WERI-Rb-1 (cell line): ENCODE data around the gene NCOA7.
A peak's percentile ranks its signal among the peaks of the same experiment; 100 is the strongest.

Source experiments
- DNase-seq: peaks from one replicate; pipeline ENCODE4 v3.0.0-alpha.2; 2020
- H3K27ac ChIP-seq: fragments of 250-450 bp; sonication (Bioruptor Pico); 2 replicates; pipeline ENCODE4 v1.5.1; 2020; ENCODE audit warnings: mild to moderate bottlenecking, moderate library complexity
- H3K27me3 ChIP-seq: fragments of 250-450 bp; sonication (Bioruptor Pico); 2 replicates; pipeline ENCODE4 v1.5.1; 2021; ENCODE audit warnings: mild to moderate bottlenecking, low read depth, moderate library complexity; ENCODE audit not compliant: insufficient read depth, severe bottlenecking
- H3K36me3 ChIP-seq: fragments of 250-450 bp; sonication (Bioruptor Pico); 2 replicates; pipeline ENCODE4 v1.5.1; 2020; ENCODE audit warnings: mild to moderate bottlenecking, moderate library complexity
- H3K4me3 ChIP-seq: 2 replicates; pipeline ENCODE4 v1.5.1; 2011; ENCODE audit warnings: low read depth, mild to moderate bottlenecking, control low read depth, low read length
- H3K9me3 ChIP-seq: fragments of 250-450 bp; sonication (Bioruptor Pico); 2 replicates; pipeline ENCODE4 v1.5.1; 2021; ENCODE audit warnings: mild to moderate bottlenecking, moderate library complexity; ENCODE audit not compliant: severe bottlenecking
- TF ChIP-seq, protein P1 (sequence below): IDR thresholded peaks from 2 replicates; pipeline ENCODE4 v1.5.1; 2011; ENCODE audit warnings: low read depth, mild to moderate bottlenecking, control low read depth, inconsistent platforms, low read length

Gene NCOA7

GRCh38 chr6:125749173-125749864, 41.4 kb upstream of the NCOA7 start, which contains the start of gene HEY2:
Gene HEY2, plus strand, starts transcription at chr6:125749632. Its CDS starts 145 bp downstream, at chr6:125749777.
- TF ChIP-seq, protein P1, sequence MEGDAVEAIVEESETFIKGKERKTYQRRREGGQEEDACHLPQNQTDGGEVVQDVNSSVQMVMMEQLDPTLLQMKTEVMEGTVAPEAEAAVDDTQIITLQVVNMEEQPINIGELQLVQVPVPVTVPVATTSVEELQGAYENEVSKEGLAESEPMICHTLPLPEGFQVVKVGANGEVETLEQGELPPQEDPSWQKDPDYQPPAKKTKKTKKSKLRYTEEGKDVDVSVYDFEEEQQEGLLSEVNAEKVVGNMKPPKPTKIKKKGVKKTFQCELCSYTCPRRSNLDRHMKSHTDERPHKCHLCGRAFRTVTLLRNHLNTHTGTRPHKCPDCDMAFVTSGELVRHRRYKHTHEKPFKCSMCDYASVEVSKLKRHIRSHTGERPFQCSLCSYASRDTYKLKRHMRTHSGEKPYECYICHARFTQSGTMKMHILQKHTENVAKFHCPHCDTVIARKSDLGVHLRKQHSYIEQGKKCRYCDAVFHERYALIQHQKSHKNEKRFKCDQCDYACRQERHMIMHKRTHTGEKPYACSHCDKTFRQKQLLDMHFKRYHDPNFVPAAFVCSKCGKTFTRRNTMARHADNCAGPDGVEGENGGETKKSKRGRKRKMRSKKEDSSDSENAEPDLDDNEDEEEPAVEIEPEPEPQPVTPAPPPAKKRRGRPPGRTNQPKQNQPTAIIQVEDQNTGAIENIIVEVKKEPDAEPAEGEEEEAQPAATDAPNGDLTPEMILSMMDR: no peak
- DNase-seq: peak; percentile 90
- H3K27me3 ChIP-seq: peaks cover 21% of the 10 kb centered on the region

DNA sequence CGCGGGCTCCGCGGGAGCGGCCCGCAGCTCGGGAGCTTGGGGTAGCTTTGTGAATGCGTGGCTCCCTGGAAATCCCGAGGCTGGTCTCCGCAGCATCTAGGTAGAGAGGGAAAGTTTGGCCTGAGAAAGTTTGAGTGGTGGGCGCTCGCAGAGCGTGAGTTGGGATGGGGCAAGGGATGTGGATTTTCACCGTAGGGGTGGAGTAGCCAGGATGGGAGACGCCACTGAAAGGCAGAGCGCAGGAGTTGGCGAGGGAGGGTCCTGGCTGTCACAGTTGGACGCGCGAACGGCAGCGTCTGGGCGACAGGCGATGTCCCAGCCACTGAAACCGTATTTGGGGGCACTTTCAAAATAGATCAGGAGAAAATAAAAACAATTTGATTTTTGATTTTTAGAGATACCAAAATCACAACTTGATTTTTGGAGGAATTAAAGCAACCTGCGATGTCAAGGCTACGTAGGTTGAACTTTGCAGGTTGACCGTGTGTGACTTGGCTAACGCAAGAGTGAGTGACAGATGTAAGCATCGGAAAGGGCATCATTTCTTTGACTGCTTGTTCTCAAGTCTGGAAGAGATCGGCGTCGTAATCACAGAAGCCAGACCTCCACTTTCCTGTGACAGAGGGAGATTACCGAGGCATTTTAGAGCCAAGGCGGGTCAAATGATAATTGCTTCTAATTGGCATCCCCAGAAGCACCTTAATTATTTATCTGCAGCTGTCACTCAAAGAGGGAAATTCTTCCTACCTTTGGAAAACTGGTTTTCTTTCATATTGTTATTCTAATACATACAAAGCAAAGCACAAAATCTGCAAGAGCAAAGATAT, 40.7 kb upstream of the NCOA7 start:
- TF ChIP-seq, protein P1: no peak
- peaks cover 21% of the 10 kb centered on the region for H3K27me3 ChIP-seq
- peak; percentile 19 for DNase-seq
- no peaks in the 10 kb centered on the region for H3K9me3 ChIP-seq
- peak overlapping the region; percentile 70 for H3K4me3 ChIP-seq
- H3K27ac ChIP-seq: no peak overlapping the region
- no peaks in the 10 kb centered on the region for H3K36me3 ChIP-seq

More at GRCh38 chr6:125749173-125749864, 41.4 kb upstream of the NCOA7 start, which contains the start of gene HEY2:
- Histone ChIP-seq H3K27ac (no peak within 1 kb of the TSS), H3K4me3 (peak within 1 kb of the TSS; percentile 70), H3K36me3 (no peaks in the 10 kb centered on the region), H3K9me3 (no peaks in the 10 kb centered on the region)

GRCh38 chr6:125750692-125751333, 39.9 kb upstream of the NCOA7 start:
- TF ChIP-seq, protein P1: no peak
- no peak for DNase-seq
- Histone ChIP-seq H3K4me3 (peak overlapping the region; percentile 70), H3K9me3 (no peaks in the 10 kb centered on the region), H3K36me3 (no peaks in the 10 kb centered on the region), H3K27ac (no peak overlapping the region), H3K27me3 (peaks cover 21% of the 10 kb centered on the region)

DNA sequence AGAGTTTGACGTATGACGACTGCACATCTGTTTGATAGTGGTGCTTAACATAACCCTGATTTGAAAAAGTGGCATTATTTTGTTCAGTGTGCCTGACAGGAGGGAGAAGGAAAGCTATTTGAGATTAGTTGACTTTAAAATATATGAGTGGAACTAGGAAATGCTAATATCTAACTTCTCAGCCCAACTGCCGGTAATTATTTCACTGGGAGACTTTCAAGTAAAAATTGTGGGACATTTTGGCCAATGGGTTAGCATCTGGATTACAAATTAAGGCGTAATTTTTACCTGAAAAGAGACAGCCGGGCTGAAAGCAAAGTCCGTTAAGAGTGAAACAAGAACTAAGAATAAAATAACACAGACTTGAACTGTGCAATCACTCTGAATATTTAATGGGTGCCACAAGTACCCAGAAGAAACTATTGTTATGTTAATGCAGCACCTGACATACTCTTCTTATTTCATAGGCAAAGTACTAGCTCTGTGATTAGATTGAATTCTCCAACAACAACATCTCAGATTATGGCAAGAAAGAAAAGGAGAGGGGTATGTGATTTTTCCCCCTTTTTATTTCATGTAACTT, 39.3 kb upstream of the NCOA7 start:
- no peak for DNase-seq
- Histone ChIP-seq H3K4me3 (no peak overlapping the region), H3K27ac (no peak overlapping the region), H3K27me3 (peaks cover 21% of the 10 kb centered on the region), H3K9me3 (no peaks in the 10 kb centered on the region), H3K36me3 (no peaks in the 10 kb centered on the region)
- TF ChIP-seq, protein P1: no peak

DNA sequence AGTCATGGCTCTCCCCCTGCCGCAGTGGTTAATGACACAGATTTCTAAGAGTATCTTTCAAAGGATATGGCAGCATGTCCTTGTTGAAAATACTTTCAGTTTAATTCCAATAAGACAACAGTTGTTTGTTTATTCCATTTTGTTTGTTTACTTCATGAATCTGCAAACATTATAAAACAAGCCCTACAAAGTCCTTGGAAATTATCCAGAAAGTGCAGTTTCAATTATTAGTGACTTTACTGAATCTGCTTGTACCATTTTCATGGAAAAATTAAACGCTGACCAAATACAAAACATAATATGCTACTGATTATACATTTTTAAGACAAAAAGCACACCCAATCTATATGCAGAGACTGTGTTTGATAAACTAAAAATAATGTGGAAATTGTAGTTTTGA, 38.0 kb upstream of the NCOA7 start:
- Histone ChIP-seq H3K36me3 (no peaks in the 10 kb centered on the region), H3K4me3 (no peak overlapping the region), H3K27me3 (peaks cover 12% of the 10 kb centered on the region), H3K9me3 (no peaks in the 10 kb centered on the region), H3K27ac (no peak overlapping the region)
- TF ChIP-seq, protein P1: no peak
- DNase-seq: no peak
